ENCODE data around the gene TCTN3. TPM values are rescaled to one million over a fixed set of nuclear protein-coding genes. Genes with fewer than 3 reads are reported as not detected.

The TCTN3 gene
- total RNA-seq, 6 experiments from 2014 or later = 15.5 to 24.3 (median 19.1) TPM

DNA sequence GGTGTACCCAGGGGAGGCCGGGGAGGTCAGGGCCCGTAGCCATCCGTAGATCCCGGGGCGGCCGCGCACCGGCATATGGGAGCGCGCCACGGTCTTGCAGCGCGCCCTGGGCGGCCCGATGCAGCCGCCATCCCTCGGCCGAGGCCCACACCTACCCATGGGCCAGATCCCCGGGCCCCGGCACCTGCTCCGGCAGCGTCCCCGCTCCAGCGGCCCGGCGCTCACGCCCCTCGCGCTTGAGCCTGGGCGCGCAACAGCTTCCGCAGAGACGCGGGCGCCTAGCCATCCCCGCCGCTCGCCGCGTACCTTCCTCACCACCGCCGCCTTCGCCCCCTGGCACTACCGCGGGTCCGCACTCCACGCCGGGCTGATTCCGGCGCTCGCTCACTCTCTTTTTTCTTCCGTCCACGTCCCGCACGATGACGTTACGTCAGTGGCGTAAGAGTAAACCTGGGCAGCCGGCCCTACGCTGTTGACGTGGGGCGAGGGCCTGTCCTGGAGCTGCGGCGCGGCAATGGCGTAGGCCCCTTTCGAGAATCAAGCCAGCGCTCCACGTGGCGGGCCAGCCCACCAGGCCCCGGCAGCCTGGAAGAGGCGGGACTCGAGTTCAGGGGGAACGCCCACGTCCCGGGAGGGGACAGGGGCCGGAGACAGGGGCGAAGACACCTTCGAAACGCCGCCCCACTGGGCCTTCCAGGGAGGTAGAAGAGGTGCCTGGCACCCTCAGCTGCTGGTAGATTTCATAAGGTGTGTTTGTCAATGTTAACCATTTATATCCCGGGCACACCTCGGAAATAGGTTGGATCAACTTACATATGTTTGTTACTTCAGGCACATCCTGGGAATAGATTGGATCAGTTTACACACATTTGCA lies 37.2 kb downstream of the TCTN3 start, which contains the start of gene ALDH18A1:
TSS of gene ALDH18A1 (minus strand) at position 421 of the 874 bp plus-strand sequence. CDS start 3,334 bp downstream, outside the sequence.
- DNase-seq = peak; percentile 92 to 94 (median 92)
- TF ChIP-seq, protein P1, sequence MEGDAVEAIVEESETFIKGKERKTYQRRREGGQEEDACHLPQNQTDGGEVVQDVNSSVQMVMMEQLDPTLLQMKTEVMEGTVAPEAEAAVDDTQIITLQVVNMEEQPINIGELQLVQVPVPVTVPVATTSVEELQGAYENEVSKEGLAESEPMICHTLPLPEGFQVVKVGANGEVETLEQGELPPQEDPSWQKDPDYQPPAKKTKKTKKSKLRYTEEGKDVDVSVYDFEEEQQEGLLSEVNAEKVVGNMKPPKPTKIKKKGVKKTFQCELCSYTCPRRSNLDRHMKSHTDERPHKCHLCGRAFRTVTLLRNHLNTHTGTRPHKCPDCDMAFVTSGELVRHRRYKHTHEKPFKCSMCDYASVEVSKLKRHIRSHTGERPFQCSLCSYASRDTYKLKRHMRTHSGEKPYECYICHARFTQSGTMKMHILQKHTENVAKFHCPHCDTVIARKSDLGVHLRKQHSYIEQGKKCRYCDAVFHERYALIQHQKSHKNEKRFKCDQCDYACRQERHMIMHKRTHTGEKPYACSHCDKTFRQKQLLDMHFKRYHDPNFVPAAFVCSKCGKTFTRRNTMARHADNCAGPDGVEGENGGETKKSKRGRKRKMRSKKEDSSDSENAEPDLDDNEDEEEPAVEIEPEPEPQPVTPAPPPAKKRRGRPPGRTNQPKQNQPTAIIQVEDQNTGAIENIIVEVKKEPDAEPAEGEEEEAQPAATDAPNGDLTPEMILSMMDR (IDR thresholded peaks at IDR 0.05) = no peak
- peak; percentile 52 for TF ChIP-seq POLR2A (IDR thresholded peaks at IDR 0.05)
- no peaks in the 10 kb centered on the region for H3K9me3 ChIP-seq
- 0% methylated on average over 21 of the region's 83 CpGs for WGBS (ENCODE audit: insufficient coverage, low coverage, low lambda C conversion rate, missing lambda C conversion rate)
- no peaks in the 10 kb centered on the region for H3K27me3 ChIP-seq
- peak within 1 kb of the TSS; percentile 95 to 98 (median 98) for H3K4me3 ChIP-seq
- intact Hi-C loops (cut with DNase I) = no loop called here
- peaks cover 0 to 12% (median 2%) of the 10 kb centered on the region in 4 donors for H3K4me1 ChIP-seq
- H3K27ac ChIP-seq = peak within 1 kb of the TSS; percentile 61 to 71 (median 64)
- peaks cover 0 to 15% (median 5%) of the 10 kb centered on the region in 4 donors for H3K36me3 ChIP-seq
- peak; percentile 95 to 97 (median 96) for ATAC-seq

DNA sequence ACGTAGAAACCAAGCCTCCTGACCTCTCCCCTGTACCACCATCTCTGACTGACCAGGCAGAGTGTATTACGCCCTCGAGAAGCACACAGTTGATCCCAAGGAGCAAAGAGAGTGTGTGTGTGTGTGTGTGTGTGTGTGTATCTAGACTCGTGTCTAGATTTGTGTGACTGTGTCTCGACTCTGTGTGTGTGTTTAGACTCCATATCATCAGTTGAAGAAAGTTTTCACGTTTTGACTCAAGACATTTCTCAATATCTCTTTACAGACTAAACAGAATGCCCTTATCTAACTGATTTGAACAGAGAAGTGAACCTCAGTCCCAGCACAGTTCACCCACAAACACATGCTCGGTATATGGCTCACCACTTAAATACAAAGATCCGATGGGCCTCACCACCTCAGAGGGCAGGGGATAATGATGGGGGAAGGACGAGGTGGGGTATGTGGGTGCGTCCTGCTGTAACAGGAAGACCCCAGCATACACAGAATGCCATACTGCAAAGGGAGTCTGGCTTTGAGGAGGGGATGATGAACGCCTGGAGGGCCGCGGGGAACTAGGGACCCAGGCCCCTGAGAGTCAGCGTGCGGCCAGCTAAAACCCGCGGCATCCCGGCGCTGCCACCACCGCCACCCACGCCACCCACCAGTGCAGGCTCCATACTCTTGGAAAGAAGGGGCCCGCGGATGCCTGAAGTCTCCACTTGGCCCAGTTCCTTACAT lies 38.0 kb downstream of the TCTN3 start:
- Histone ChIP-seq H3K36me3 (peaks cover 0 to 18% (median 5%) of the 10 kb centered on the region in 4 donors), H3K4me3 (peak overlapping the region; percentile 95 to 98 (median 98)), H3K4me1 (peaks cover 0 to 5% (median 0%) of the 10 kb centered on the region in 4 donors), H3K9me3 (no peaks in the 10 kb centered on the region), H3K27me3 (no peaks in the 10 kb centered on the region), H3K27ac (peak overlapping the region; percentile 61 to 71 (median 64))
- ATAC-seq (peak; percentile 2 to 7 (median 6)), DNase-seq (peak in 1 of 3 donors; percentile 49)
- 16% methylated on average over 10 of the region's 23 CpGs for WGBS (ENCODE audit: insufficient coverage, low coverage, low lambda C conversion rate, missing lambda C conversion rate)
- intact Hi-C loops (cut with DNase I) = no loop called here
- TF ChIP-seq POLR2A (IDR thresholded peaks at IDR 0.05) = no peak
- TF ChIP-seq, protein P1 (IDR thresholded peaks at IDR 0.05) = no peak

DNA sequence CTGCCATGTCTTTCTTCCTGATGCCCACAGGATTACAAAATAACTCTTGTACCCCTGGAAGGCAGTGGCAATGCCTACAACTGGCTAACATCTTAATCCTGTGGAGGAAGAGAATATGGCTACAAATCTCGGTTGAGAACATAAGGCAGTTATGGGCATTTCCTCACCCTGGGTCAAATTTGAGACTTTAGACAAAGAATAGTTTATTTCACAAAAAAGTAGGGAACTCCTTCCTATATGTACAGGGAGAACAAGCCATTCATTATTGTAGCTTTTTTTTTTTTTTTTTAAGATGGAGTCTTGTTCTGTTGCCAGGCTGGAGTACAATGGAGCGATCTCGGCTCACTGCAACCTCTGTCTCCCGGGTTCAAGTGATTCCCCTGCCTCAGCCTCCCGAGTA lies 39.8 kb downstream of the TCTN3 start:
- Histone ChIP-seq H3K4me3 (no peak overlapping the region), H3K4me1 (peaks cover 0 to 5% (median 0%) of the 10 kb centered on the region in 4 donors), H3K9me3 (no peaks in the 10 kb centered on the region), H3K36me3 (peaks cover 0 to 21% (median 5%) of the 10 kb centered on the region in 4 donors), H3K27ac (no peak overlapping the region), H3K27me3 (no peaks in the 10 kb centered on the region)
- no peak for ATAC-seq
- WGBS (ENCODE audit: insufficient coverage, low coverage, low lambda C conversion rate, missing lambda C conversion rate) = 92% methylated on average over 3 of the region's 5 CpGs
- DNase-seq = no peak
- intact Hi-C loops (cut with DNase I) = no loop called here
- no peak for TF ChIP-seq POLR2A (IDR thresholded peaks at IDR 0.05)

DNA sequence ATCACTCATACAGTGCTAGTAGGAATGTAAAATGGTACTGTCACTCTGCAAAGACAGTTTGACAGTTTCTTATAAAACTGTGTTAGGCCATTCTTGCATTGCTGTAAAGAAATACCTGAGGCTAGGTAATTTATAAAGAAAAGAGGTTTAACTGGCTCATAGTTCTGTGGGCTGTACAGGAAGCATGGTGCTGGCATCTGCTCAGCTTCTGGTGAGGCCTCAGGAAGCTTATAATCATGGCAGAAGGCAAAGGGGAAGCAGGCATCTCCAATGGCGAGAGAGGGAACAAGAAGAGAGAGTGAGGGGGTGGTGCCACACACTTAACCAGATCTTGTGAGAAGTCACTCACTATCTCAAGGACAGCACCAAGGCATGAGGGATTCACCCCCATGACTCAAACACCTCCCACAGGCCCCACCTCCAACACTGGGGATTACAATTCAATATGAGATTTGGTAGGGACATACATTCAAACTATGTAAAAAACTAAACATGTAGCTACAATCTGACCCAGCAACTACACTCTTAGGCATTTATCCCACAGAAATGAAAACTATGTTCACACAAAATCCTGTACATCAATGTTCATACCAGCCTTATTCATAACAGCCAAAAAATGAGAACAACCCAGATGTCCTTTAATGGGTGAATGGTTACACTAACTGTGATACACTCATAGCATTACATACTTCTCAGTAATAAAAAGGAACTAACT lies 42.2 kb downstream of the TCTN3 start:
- H3K4me1 ChIP-seq = no peaks in the 10 kb centered on the region
- WGBS (ENCODE audit: insufficient coverage, low coverage, low lambda C conversion rate, missing lambda C conversion rate) = 100% methylated on average over 1 of the region's 1 CpG

More for the DNA sequence above, 42.2 kb downstream of the TCTN3 start:
- TF ChIP-seq POLR2A (IDR thresholded peaks at IDR 0.05) = no peak
- TF ChIP-seq, protein P1 (IDR thresholded peaks at IDR 0.05) = no peak
- Histone ChIP-seq H3K4me3 (no peak overlapping the region), H3K27ac (no peak overlapping the region), H3K36me3 (peaks cover 0 to 29% (median 6%) of the 10 kb centered on the region in 4 donors), H3K9me3 (no peaks in the 10 kb centered on the region), H3K27me3 (no peaks in the 10 kb centered on the region)
- DNase-seq (no peak), ATAC-seq (no peak)
- intact Hi-C loops (cut with DNase I) = no loop called here
